Tongue (tissue), 2 donors: ENCODE measurements around the gene TOGARAM2. TPM values are rescaled to one million over a fixed set of nuclear protein-coding genes. Genes with fewer than 3 reads are reported as not detected.
A peak's percentile ranks its signal among the peaks of the same experiment; 100 is the strongest.

Experiments
- DNase-seq: peaks from one replicate; pipeline ENCODE4 v3.0.0-alpha.2; 2015
- total RNA-seq: library from RNA; depleted of rRNA; stranded (reverse); fragments of >200 nt; gene quantifications from one replicate; pipeline ENCODE4 v1.2.3, GENCODE V29; 2014

Gene TOGARAM2
- total RNA-seq, 1 donor from 2014 or later = 0.82 TPM

DNA sequence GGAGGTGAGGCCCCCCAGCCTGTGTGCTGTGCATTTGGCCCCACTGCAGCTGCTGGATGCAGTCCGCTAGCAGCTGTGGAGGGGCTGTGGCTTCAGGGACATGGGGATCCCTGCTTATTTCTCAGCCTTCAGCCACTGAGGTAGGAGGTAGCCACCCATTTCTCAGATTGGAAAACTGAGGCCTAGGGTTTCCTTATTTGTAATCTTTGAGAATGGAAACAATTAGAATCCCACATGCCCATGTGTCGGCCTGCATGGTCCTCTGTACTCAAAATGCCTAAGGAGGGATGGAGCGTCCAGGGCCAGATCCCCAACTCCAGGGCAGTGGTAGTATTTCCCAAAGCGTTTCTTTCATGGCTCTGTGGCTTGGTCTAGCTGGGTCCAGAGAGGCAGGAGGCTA lies 42.1 kb downstream of the TOGARAM2 start:
- no peak for DNase-seq

- no peak for DNase-seq
These were observed 43.9 kb downstream of the TOGARAM2 start for GRCh38 chr2:29024882-29025430.

GRCh38 chr2:29025711-29026110 lies 44.6 kb downstream of the TOGARAM2 start:
- DNase-seq = no peak

DNA sequence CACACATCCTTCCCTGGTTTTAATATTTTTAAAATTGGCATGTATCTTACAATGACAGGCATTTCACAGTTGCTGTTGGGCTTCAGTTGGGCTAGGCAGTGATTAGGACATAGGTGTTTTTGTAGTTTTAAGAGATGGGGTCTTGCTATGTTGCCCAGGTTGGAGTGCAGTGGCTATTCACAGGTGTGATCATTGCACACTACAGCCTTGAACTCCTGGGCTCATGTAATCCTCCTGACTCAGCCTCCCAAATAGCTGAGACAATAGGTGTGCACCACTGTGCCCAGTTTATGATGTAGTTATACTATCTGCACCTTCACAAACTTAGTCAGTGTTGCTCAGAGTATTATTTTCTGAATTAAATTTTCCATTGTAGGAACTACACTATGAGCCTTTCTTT lies 49.9 kb downstream of the TOGARAM2 start:
- no peak for DNase-seq

- DNase-seq = no peak
These were observed 51.1 kb downstream of the TOGARAM2 start for GRCh38 chr2:29032189-29032588.

DNA sequence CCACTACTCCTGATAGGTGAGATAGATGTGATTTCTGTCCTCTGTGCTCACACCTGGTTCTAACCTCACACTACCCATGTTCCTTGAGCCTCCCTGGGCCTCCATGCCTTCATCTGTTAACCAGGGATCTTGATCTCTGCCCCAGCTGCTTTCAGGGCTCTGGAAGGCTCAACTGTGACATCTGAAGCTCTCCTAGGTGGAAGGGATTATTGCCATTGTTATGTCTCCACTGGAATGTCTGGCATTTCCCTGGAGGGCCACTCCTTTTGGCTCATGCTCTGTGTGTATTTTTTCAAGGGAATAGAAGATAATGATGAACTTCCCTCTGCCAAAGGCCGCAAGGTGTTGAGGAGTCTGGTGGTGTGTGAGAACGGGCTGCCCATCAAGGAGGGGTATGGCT lies 52.1 kb downstream of the TOGARAM2 start:
- DNase-seq = no peak

DNA sequence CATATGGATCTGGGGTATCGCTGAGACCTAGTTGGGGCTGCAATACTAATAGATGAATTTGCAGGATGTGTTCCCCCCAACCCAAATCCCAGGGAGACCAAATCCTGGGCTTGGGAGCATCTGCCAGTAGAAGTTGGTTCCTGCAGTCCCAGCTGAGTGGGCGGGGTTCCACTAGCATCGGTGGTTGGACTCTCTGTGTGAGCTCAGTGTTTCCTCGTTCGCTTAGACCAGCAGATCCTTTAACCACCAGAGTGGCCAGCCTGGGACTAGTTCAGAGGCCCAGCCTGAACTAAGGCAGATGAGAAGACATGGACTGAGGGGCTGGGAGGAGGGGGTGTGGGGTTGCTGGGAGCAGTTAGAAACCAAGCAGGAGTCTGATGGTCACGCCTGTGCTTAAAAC lies 52.6 kb downstream of the TOGARAM2 start:
- DNase-seq = no peak

DNA sequence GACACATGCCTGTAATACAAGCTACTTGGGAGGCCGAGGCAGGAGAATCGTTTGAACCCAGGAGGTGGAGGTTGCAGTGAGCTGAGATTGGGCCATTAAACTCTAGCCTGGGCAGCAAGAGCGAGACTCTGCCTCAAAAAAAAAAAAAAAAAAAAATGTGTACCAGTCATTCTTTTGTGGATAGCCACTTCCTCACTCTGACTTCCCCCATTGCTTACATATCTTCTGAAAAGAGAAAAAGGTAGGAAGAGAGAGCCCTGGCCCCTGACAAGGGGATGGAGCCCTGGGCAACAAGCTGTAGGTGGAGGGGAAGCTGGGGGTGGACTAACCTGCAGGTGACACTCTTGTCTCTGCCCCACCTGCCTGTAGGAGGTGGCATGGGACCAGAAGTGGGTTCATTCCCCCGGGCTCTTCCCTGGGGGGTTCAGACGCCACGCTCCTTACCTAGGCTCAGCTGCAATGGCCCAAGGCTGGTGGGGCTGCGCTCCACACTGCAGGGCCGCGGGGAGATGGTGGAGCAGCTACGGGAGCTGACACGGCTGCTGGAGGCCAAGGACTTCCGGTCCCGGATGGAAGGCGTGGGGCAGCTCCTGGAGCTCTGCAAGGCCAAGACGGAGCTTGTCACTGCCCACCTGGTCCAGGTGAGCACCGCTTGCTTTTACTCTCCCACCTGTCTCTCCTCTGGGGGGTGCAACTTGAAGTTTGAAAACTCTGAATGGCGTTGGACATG lies 54.1 kb downstream of the TOGARAM2 start:
- DNase-seq = no peak

- DNase-seq = no peak
These were observed 58.8 kb downstream of the TOGARAM2 start for GRCh38 chr2:29039718-29040480.

GRCh38 chr2:29040552-29040951 lies 59.5 kb downstream of the TOGARAM2 start:
- no peak for DNase-seq

DNA sequence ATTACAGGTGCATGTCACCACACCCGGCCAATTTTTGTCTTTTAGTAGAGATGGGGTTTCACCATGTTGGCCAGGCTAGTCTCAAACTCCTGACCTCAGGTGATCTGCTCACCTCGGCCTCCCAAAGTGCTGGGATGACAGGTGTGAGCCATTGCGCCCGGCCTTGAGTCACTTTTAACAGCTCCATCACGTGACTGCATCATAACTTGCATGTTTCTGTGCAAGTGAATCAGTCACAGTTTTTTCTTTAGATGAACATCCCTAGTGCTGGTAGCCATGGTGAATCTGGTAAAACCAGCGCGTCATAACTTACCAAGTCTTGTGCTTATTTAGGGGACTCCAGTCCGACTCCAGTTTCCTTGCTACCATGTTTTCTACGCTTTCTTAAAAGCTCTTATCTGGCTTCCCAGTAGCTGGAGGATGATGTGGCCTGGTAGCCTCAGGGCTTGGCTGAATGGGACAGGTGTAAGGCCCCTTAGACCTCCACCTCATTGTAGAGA lies 60.1 kb downstream of the TOGARAM2 start:
- DNase-seq = no peak

DNA sequence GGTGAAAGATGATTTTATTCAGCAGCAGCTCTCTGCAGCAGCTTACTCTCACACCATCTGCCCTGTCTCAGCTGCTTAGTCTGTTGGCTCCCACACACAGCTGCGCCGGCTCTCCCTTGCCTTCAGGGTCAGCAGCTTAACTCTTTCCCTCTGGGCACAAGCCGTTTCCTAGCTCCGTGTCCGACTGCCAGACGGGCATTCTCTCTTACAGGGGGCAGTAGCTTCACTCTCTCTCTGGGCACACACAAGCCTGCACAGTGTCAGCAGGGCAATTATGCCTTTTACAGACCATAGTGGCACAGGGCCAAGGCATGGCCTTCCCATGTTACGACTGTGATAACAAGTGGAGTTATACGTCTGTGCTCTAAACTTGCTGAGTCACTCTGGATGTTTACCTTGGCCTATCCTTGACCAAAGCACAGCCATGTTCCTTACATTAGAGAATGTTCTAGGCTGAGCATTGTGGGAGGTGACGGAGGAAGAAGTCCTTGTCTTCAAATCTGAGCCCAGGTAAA lies 61.5 kb downstream of the TOGARAM2 start:
- DNase-seq = peak; percentile 88

DNA sequence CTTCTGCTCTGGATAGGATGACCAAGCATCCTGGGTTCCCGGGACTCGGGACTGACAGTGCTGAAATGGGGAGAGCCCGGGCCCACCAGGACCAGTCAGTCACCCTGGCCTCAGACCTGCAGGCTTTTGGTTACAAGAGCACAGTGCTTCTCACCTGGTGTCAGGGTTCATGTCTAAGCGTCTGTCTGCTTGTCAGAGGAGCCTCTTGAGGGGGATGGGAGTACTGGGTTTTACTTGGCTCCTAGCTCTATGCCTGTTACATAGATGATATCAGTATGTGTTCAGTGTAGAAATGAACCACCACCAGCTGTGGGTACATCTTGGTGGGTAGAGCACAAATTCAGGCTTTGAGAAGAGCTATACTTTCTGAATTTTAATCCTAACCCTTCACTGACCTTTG lies 63.4 kb downstream of the TOGARAM2 start:
- DNase-seq = no peak

DNA sequence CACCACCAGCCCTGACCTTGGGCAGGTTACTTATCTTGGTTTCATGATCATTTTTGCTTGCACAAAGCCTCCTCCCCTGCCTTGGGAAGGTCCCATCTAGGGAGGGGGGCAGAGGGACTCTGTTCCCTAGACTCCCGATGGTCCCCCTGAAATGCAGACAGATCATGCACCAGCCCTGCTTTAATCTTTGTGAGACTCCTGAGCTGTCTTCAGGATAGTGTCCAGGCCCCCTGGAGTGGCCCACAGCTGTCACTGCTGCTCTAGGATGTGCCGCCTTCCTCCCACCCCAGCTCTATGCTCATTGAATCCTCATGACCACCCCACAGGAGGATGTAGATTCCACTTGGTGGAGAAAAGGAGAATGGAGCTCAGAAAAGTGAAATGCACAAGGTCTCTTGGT lies 65.2 kb downstream of the TOGARAM2 start:
- DNase-seq = no peak

DNA sequence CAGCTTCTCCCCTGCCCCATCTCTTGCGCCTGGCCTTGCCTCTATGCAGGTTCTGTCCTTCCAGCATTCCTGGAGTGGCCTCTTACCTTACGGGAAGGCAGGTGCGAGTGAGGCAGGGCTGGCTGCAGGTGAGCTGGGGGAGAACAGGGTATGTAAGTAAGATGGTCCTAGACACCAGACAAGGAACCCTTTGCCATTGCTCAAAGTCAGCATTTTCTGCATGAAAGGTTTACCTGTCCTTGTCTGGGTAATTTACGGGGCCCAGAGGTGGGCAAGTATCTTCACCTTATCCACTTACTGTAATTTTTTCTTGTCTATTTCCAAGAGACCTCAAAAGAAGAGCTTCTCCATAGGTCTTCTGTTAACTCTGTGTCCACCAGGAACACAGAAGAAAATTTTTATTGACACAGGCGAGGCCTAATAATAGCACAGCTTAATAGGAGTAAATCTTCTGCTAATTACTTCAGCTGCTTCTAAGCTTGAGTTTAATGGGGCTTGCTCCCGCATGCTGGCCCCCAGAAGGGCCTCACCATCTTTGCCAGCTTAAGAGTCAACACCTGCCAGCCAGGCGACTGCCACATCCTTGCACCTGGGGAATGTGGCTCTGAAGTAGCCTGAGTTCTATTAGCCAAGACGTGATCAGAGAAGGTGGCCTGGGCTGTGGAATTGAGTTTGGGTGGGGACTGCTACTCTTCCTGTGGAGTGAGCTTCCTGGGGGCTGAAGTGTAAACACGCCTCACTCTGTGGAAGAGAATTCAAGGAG lies 66.2 kb downstream of the TOGARAM2 start:
- no peak for DNase-seq

- peak; percentile 80 for DNase-seq
These were observed 69.5 kb downstream of the TOGARAM2 start for GRCh38 chr2:29050591-29050990.

- no peak for DNase-seq
These were observed 70.6 kb downstream of the TOGARAM2 start for GRCh38 chr2:29051730-29052129.

DNA sequence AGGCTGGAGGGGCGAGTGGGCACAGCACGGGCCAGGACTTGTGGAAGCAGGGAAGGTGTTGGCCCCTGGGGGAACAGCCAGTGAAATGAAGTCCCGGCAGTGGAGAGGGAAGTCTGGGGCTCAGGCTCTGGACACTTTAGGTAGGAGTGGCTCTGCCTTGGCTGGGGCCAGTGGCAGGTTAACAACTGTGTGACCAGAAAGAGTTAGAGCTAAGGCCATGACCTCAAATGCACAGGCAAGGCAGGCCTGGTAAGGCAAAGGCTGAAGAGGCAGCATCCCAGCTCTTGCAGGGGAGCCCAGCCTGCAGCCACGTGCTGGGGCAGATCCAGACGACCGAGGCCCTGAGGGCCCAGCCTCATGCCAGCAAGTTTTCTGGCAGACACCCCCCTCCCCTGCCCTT lies 71.7 kb downstream of the TOGARAM2 start:
- DNase-seq = no peak

DNA sequence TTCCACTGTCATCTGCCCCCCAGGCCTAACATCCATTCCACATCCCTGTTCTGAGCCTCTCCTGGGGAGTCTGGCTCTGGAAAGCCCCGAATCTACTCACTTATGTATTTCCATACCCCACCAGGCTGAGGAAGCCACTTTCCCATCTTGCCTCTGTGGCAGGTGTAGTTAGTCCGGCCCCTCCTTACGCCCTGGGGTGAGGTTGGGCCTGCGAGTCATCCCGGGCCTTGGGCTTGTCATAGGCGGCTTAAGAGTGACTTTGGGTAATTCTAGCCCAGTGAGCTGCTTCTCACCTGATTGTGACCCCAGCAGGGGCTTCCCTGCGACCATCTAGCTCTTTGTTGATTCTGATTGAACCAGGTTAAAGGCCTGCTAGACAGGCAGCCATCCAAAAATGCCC lies 72.1 kb downstream of the TOGARAM2 start:
- no peak for DNase-seq

DNA sequence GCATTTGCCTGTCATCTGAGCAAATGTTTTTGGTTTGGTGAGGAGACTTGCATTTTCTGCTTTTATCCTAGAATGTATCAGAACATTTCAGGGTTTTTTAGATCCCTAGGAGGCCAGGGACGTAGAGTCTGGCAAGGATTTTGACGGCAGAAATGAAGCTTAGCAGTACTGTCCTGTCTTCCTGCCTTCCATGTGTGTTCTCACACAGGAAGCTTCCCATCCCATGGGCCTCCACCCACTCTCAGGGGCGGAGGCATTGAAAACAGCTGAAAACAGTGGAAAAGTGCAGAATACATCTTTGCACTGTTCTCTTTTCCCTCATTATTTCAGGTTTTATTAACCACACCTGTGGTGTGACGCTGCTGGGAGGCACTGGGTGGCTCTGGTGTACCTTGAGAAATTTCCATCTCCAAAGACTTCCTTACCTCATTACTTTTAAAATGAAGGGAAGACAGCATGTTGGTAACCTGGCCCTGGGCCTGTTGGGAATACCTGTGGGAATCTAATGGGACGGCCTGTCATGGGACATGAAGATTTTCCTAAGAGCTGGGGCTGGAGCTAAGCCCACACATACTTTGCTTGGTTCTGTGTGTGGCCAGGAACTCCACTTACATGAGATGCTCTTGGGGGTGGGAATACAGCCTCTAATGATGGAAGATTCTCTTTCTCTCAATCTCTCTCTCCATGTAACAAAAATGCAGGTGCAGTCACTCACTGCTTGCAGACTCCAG lies 72.7 kb downstream of the TOGARAM2 start:
- peak; percentile 68 for DNase-seq

DNA sequence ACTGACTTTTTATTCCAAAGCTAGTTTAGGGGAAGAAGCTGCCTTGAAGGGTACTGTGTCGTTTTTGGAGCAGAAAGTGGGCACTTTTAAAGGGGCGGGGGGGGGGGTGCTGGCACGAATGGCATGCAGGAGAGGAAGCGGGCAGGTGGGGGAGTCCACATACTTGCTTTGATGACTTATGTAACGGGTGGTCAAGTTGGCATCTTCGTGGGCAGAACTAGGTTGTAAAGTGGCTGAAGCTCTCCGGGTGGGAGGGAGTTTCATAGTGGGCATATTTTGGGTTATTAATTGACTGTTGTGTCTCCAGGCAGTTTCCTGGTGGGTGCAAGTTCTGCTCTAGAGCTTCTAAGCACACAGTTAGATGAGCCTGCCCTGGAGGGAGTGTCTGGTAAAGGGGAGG lies 73.3 kb downstream of the TOGARAM2 start:
- DNase-seq = no peak

- no peak for DNase-seq
These were observed 74.5 kb downstream of the TOGARAM2 start for GRCh38 chr2:29055601-29056000.
